GM12873 (cell line): ENCODE measurements around the gene BRWD1.

Source experiments
- TF ChIP-seq, protein P1 (sequence below): IDR thresholded peaks from 2 replicates; pipeline ENCODE4 v1.5.1; 2012; ENCODE audit warnings: low read depth, mild to moderate bottlenecking, moderate library complexity, low read length, control low read depth; ENCODE audit not compliant: insufficient read depth; ENCODE audit errors: missing control alignments

Gene BRWD1

DNA sequence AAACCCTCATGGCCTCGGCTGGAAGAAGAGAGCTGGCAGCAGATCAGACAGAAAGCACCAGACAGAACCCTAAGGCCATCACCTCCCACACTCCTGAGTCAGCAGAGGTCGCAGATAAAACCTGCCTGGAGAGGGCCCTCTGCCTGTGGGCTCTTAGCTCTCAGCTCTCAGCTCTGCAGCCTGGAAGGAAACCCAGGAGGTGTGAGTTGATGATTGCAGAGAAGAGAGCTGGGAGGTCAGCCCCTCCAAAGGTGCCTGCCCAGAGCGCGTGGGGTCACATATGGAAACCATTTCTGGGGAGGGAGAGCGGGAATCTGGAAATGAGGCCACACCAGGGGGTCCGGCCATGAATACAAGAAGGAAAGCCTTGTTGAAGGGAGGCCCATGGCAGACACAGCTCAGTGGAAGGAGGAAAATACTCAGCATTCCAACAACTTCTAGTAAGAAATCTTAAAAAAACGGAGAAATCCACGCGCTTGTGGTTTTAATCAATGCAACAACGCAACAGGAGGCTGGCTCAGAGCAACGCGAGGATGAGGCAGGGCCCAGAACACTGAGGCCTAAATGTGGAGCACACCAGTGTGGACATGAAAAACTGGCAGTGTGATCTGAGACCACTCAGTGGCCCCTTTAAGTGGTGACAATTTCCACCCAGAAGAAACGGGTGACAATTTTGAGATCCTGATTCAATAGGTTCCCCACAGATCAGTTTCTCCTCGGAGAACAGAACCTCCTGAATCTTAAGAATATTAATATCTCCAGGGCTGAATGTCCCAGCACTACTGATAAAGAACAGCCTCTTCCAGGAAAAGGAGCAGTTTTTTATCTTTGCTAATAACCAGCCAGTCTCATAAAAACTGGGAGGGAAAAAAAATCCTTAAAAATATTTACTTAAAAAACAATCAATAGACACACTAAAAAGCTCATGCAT, 175.9 kb downstream of the BRWD1 start:
- TF ChIP-seq, protein P1, sequence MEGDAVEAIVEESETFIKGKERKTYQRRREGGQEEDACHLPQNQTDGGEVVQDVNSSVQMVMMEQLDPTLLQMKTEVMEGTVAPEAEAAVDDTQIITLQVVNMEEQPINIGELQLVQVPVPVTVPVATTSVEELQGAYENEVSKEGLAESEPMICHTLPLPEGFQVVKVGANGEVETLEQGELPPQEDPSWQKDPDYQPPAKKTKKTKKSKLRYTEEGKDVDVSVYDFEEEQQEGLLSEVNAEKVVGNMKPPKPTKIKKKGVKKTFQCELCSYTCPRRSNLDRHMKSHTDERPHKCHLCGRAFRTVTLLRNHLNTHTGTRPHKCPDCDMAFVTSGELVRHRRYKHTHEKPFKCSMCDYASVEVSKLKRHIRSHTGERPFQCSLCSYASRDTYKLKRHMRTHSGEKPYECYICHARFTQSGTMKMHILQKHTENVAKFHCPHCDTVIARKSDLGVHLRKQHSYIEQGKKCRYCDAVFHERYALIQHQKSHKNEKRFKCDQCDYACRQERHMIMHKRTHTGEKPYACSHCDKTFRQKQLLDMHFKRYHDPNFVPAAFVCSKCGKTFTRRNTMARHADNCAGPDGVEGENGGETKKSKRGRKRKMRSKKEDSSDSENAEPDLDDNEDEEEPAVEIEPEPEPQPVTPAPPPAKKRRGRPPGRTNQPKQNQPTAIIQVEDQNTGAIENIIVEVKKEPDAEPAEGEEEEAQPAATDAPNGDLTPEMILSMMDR, result no peak

DNA sequence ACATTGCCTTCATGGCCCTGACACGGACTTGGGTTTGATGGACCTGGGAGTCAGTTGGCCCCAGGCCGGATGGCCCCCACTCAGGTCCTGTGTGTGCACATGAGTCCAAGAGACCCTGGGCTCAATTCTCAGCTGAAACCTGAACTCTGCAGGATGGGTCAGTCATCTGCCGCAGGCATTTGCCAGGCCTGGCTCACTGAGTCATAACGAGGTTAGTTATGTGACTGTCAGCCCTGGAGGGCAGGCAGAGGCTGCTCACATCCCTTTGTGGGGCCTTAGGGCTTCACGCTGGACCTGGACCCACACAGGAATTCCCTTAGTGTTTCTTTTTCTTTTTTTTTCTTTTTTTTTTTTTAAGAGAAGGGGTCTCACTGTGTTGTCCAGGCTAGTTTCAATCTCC, 176.7 kb downstream of the BRWD1 start:
- TF ChIP-seq, protein P1, result no peak

DNA sequence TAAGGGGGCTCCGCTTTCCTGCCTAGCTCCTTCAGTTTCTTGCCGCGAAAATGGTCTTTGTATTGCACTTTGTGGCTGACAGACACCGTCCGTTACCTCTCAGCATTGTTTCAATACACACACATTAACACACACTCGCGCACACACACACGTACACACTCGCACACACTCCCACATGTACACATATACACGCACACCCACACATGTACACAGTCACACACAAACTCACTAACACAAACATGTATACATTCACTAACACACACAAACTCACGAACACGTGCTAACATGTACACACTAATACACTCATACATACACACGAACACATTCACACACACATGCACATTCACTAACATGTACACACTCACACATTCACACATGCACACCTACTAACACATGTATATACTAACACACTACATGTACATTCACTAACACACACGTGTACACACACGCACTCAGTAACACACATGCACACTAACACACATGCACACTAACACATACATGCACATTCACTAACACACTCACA, 179.1 kb downstream of the BRWD1 start:
- TF ChIP-seq, protein P1, result no peak
